Stimulated activated CD8-positive, alpha-beta memory T cell treated with anti-CD3 and anti-CD28 coated beads, Interleukin-15, amount 100 ng/mL, for 1 hour (primary cell): ENCODE data around the gene TFRC.
"Not testable (repeated sequence)": the region's sequence is repeated elsewhere in the genome, so short reads cannot be mapped to it uniquely, and the experiment has no call there.

ENCODE experiments used
- DNase-seq: peaks from one replicate; pipeline ENCODE4 v3.0.0-alpha.2; 2020; ENCODE audit warnings: low read depth

Gene TFRC

DNA sequence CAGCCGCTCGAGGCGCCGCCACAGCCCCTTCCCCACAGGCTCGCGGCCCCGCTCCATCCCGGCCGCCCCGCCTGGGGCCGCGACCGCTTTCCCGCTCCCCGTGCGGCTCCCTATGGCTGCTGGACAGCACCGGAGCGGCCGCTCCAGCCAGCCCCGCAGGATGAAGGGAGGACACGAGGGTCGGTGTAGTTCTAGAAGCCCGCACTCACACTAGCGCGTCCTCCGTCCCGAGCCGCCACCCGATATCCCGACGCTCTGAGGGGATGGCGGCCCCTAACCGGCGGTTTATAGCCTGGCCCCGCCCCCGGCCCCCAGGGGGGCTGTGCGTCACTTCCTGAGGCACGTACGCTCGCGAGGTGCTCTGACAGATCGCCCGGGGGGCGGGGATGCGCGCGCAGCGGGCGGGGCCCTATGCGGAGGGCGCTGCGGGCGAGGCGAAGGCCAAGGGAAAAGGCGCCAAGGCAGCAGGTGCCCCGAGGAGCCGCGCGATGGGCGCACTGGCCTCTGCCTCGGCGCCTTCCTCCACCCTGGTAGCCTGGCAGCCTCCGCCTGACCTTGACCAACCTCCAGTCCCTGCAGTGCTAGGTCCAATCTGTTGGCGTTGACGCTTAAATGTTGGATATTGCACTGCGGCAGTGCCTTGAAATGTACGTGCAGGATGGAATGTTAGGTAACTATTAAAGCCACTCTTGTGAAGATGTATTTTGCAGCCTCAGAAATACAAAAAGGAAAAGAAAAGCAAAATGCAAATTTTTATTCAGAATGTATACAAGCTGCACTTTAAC is at the start of gene TFRC:
TSS of gene TFRC (minus strand) at position 257 of the 785 bp plus-strand sequence. CDS start 4,991 bp downstream, outside the sequence.
- DNase-seq: peak; percentile 89

DNA sequence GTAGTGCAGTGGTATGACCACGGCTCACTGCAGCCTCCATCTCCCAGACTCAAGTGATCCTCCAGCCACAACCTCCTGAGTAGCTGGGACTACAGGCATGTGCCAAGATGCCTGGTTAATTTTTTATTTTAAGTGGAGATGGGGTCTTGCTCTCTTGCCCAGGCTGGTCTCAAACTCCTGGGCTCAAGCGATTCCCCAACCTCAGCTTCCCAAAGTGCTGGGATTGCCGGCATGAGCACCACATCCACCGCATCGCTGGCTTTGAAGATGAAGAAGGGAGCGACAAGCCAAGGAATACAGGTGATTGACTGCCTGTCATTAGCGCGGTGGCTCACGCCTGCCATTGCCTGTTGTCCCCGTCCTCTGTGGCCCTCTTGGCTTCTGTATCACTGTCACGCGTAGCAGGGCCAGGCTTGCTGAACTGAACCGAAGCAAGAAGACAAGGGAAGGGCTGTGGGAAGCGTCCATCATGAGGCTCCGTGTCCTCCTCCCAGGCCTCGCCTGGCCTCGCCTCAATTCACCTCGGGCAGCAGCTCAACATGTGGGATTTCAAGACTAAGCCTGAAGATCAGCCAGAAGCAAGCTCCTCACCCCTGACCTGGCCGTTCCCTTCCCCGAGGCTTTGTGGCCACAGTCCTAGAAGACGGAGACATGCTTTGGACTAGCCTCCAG is 46.4 kb upstream of the TFRC start:
- no peak for DNase-seq

DNA sequence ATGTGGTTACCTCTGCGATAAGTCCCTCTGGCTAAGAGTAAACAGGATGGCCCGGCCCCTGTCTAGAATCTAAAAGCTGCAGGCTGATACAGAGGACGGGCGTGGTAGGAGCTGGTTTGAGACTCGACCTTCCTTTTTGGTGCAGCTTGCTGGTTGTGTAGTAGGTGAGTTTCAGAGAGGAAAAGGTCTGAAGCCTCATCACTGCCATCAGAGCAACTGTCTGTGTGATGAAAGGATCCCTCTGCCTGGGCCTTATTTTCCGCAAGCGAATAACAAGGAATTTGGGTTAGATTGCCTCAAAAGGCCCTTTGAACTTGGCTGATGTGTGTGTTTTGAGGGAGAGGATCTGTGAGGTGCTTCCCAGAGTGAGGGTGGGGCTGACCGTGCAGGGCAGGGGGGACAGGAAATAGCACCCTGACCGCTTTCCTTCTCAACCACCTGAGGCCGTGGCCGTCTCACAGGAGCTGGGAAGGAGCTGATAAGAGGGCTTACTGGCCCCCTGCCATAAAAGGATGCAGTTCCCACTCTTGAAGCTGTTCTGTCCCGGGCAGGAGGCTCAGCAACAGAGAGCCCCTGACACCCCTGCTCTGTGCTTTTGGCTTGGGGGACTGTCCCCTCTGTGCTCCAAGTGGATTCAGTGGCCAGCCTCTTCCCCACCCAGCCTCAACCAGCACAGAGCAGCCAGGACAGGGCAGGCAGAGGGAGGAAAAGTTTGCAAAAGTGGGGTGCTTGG is 45.6 kb upstream of the TFRC start:
- no peak for DNase-seq

DNA sequence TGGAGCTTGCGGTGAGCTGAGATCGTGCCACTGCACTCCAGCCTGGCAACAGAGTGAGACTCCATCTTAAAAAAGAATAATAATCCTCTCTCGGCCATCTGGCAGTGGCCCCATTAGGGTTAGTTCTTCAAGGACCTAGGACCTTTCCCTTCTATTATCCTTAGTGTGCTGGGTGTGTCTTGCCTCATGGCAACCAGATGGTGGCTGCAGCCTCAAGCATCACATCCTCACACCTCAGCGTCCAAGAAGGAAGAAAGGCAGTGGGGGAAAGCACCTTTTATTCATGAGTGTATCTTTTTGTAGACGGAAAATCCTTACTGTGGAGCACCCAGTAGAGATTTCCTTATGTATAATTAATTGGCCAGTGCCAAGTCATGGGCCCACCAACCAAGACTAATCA is 42.7 kb upstream of the TFRC start:
- no peak for DNase-seq

DNA sequence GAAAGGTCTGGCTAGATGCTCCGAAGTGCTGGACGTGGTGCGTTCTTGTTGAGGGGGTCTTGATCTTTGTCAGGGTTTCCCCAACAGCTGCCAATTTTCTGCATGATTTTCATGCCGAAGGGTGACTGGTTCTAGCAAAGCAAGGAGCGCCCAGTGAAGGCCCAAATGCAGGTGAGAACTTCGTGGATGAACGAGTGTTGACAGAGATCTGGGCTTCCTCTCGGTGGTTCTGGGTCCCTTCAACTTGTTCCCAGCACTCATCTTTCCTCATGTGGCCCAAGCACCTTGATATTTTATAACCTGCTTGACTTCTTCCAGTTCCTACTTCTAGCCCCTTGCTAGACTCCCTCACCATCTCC is 40.8 kb upstream of the TFRC start:
- DNase-seq: no peak

DNA sequence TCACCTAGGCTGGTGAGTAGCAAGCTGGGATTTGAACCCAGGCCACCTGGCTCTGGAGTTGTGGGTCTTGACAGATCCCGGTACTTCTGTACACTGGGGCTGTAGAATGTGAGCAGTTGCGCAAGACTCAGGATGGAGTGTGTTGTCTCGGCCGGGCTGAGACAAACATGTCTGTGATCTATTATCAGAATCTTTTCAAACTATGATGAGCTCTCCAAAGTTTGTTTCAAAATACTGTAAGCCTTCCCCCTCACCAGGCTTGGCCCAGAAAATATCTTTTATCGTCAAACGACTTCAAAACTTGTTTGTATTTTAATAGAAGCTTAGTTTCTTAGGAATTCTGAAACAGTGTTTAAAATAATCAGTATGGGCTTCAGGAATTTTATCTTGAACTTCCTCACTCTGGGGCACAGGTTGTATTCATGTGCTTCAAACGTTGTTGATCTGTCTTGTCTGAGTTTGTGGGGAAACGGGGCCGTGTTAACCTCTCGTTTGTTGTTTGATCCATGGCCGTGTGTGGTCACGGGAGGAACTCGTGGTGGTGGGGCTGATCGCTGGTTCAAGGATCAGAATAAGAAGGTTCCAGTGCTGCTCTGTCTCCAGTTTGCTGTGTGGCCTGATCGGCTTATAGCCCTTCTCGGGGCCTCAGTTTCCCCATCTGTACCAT is 40.3 kb upstream of the TFRC start:
- no peak for DNase-seq

DNA sequence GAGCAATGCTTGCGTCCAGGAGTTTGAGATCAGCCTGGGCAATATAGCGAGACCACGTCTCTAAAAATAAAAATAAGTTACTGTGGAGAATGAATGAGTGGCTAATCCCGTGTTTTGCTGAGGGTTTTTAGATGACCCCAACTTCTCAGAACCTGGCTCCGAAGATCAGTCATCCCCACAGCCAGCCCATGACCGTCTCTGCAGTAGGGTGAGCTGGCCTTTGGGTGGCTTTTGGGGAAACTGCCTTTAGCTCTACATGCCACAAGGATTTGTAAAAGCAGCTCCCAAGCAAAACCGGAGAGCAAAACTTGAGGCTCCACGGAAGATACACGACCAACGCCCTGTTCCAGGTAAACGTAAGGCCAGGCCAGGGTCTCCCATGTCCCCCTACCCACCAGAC is 39.2 kb upstream of the TFRC start:
- DNase-seq: no peak

DNA sequence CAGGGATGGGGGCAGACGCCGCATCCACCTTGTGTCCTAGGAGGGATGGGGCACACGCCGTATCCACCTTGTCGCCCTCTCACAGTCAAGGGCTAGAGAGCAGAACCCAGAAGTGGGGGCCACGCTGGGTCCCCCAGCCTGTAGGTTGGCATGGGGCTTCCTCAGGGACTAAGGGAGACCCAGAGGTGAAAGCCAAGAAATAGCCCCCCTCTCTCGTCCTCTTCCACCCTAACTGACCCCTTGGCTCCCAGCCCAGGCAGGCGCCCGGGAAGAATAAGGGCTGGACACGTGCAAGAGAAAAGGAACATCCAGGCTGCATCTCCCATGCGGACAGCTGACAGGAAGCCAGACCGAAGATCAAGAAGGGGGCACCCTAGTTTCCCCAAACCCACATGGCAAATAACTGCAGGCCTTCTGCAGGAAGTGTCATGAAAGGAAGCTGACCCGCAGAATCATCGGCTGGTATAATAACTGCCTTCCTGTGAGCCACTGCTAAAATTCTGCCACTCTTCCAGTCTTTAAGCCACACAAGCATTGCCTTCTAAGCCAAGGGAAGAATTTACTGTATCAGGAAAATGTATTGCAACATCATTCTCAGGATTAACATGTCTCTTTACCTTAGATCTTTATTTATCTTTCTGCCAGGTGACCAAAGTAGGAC is 38.5 kb upstream of the TFRC start:
- no peak for DNase-seq

DNA sequence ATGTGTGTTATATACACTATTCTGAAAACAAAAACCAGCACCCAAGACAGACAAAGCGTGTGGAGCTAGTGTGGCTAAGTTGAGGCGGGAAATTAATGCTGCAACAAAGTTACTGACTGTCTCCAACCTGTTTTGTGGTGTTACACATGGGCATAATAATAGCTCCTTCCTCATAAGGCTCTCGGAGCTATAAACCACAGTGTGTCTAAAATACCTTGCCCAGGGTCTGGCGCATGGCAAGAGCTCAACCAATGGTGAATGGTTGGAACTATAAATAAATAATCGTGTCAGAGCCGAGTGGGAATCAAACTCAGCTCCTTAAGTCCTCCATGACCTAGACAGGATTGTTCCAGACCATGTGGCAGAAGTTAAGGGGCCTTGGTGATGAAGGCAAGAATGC is 35.9 kb upstream of the TFRC start:
- DNase-seq: no peak

DNA sequence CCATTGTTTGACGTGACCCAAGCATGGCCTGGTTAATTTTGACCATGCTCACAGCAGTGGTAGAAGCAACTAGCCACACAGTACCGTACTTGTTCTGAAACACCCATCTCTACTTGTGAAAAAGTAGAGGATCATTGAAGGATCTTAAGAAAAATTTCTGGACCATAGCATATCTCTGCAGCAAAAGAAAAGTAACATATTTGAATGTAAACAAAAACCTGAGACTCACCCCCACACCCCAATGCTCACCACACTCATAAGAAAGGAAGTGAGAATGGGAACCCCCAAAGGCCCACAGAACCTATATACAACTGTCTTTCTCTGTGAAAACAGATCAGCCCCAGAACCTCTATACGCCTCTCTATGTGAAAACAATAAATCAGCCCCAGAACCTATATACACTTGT is 33.8 kb upstream of the TFRC start:
- no peak for DNase-seq

DNA sequence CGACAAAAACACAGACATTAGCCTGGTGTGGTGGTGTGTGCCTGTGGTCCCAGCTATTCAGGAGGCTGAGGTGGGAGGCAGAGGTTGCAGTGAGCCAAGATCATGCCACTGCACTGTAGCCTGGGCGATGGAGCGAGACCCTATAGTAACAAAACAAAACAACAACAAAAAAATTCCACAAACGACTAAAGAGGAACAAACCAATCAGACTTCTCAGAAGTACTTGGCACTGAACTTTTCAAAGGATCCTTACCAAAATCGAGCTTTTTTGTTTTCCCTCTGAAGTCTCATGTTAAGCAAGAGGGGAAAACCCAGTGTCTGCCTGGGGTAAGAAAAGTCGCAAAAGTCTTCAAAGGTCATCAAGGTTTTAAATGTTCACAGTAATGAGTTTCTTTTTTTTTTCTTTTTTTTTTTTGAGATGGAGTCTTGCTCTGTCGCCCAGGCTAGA is 30.1 kb upstream of the TFRC start:
- no peak for DNase-seq

DNA sequence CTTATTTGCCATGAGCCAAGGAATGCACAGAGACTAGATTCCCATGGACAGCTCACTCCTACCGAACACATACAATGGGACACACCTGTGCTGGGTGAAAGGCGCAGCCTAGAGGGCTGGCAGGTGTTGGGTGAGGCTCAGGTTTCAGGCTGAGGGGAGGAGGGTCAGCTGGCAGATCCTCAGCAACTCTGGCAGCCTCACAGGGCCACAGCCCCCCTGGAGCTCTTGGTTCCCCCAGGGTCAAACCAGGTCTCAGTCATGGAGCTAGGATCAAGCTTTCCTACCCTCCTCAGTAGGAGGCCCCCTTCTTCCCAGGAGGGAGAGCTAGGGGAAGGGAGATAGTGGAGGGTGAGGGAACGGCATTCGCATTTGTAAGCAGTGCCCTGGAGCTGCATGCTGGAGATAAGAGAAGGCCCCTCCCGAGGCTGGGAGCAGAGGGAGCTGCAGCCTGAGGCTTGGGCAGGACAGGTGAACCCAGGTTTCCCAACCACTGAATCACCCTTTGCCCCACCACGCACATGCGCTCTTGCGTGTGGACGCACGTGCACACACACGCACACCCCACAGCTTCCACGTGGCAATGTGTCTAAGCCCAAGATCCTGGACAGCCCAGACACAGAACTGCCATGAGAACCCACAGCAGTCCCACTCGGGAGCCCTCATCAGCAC is 26.3 kb upstream of the TFRC start:
- DNase-seq: no peak

DNA sequence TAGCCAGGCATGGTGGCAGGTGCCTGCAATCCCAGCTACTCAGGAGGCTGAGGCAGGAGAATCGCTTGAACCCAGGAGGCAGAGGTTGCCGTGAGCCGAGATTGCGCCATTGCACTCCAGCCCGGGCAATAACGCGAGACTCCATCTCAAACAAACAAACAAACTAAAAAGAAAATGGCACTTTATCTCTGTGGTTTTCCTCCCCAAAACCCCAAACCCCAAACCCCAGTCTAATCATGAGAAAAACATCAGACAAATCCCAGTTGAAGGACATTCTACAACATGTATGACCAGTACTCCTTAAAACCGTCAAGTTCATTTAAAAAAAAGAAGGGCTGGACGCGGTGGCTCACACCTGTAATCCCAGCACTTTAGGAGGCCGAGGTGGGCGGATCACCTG is 22.8 kb upstream of the TFRC start:
- DNase-seq: not testable (repeated sequence)

DNA sequence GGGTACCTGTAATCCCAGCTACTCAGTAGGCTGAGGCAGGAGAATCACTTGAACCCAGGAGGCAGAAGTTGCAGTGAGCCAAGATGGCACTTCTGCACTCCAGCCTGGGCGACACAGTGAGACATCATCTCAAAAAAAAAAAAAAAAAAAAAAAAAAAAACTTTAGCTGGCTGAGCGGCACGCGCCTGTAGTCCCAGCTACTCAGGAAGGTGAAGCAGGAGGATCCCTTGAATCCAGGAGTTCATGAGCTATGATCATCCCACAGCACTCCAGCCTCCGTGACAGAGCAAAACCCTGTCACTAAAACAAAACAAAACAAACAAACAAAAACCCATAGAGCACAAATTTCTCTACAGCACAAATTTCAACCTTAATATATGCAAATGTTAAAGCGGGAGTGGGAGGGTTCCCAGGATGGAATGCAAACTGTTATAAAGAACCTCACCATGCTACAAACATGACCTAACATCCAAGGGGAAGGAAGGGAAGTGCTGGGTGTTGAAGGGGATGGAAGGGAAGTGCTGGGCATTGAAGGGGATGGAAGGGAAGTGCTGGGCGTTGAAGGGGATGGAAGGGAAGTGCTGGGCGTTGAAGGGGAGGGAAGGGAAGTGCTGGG is 16.6 kb upstream of the TFRC start:
- DNase-seq: not testable (repeated sequence)

DNA sequence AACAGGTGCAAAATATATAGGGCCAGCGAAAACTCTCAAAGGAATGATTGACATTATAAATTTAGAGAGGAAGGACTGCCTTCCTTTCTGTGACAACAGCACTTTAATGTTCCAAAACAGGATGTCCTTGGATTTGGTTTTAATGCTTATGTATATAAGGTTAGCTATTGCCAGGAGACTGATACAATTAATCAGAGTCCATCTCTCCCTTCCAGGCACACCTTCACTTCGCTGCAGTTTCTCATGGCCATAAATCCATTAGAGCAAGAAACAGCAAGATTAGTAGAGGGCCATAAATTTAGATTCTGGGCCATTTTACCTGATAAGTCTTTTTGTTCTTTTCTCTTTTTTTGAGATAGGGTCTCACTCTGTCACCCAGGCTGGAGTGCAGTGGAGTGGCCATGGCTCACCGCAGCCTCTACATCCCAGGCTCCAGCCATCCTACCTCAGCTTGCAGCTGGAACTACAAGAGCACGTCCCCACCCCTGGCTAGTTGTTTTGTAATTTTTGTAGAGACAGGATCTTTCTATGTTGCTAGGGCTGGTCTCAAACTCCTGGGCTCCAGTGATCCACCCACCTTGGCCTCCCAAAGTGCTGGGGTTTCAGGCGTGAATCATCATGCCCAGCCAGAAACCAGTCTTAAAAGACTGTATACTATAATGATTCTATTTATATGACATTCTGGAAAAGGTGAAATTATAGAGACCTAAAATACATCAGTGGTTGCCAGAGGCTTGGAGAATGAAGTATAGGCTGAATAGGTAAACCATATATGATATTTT is 15.7 kb upstream of the TFRC start:
- DNase-seq: no peak

DNA sequence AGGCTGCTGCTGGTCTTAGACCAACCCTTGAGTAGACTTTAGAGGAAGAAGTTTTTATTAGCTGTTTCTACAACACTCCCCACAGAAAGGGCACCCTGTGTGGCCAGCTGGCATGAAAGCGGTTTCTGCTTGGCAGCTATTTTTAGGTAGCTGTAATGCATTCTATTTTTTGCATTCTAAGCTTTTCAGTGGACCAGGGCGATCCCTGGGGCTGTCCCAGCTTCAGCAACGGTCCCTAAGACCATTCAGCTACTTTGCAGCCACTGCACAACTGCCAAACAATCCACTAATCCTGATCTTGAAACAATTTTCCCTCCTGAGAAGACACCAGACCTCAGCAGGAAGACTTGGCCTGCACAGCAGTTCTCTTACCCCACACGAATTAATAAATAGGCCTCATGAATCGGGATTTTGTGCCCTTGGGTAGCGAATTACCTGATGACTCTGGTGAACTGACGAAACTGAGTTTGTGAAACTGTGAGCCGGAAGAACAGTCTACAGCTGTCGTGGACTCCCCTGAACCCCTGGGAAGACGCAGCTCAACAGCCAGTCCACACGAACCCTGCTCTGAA is 14.6 kb upstream of the TFRC start:
- no peak for DNase-seq

DNA sequence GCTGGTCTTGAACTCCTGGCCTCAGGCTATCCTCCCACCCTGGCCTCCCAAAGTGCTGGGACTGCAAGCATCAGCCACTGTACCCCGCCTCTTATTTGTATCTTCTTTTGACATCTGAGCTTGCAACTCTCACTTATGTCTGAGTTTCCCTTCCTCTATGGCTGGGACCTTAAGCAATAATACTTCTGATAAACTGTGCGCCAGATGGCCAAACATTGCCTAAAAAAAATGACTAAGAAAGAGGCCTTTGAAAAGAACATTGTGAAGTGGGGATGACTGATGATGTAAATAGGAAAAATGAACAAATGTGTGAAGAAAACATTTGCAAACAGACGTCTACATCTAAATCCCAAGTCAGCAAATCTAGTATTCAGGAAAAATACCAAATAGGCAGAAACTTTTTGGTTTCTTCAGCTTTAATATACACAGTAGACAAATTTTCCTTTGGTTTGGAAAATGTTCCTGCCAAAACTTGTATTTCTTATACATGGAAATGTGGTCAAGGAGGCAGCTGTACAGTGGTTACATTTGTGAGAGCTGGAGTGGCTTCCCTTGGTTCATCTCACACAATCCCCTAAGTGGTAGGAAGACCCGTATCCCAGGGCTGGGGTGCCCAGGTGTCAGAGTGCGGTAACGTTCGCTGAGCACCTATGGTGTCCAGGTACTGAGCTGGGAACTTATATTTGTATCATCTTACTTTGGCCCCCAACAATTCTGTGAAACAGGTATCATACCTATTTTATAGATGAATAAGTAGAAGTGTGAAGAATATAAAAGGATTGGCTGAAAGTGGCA is 11.6 kb upstream of the TFRC start:
- DNase-seq: no peak

DNA sequence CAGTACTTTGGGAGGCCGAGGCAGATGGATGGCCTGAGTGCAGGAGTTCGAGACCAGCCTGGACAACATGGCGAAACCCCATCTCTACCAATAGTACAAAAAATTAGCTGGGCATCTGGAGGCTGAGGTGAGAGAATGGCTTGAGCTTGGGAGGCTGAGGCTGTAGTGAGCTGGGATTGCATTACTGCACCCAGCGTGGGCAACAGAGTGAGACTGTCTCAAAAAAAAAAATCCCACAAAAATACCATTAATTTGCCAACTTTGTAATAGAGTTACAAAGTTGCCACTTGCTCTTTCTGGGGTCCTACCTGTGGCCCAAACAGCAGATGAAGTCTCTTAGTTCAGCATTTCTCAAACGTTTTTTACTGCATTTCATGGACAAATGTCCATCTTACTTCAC is 6.0 kb upstream of the TFRC start:
- no peak for DNase-seq

DNA sequence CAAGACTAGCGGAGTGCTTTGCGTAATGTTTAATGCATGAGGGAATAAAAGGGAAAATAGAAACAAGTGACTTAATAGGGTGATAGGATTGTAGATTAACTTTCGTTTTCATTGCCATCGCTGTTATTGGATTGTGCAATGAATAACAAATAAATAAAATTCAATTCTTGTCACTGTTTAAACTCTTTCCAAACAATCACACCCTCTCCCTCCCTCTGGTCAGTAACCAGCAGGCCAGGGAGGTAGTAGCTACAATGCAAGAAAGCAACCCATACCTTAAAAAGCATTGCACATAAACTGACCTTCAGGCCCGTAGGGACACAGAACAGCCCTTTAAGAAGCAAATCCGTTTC is 705 bp upstream of the TFRC start:
- no peak for DNase-seq
